Tibial artery (tissue), 4 donors: ENCODE results near the gene SYTL3.

ENCODE experiments used
- DNase-seq, 2 donors: peaks; one replicate each; pipeline ENCODE4 v3.0.0-alpha.2; 2019
- H3K27ac ChIP-seq, 2 donors: fragments of 200-600 bp; sonication (generic) in 1 of 2; 1 replicate in 1 of 2; 2 replicates in 1 of 2; pipeline ENCODE4 v1.5.1; 2018 to 2019; ENCODE audit warnings: mild to moderate bottlenecking in 1 of 2
- H3K27me3 ChIP-seq, 2 donors: fragments of 200-600 bp; sonication (generic) in 1 of 2; one replicate each; pipeline versions ENCODE4 v1.5.1 to v1.6.0; 2016 to 2019
- H3K36me3 ChIP-seq, 3 donors: fragments of 200-600 bp; sonication (generic) in 2 of 3; one replicate each; pipeline ENCODE4 v1.5.1; 2016 to 2019; ENCODE audit warnings: mild to moderate bottlenecking in 2 of 3
- H3K4me1 ChIP-seq, 4 donors: fragments of 200-600 bp; sonication (generic) in 2 of 4; 1 replicate in 3 of 4; 2 replicates in 1 of 4; pipeline ENCODE4 v1.5.1; 2016 to 2019
- H3K4me3 ChIP-seq, 2 donors: fragments of 200-600 bp; sonication (generic) in 1 of 2; 1 replicate in 1 of 2; 2 replicates in 1 of 2; pipeline ENCODE4 v1.5.1; 2018 to 2019; ENCODE audit warnings: mild to moderate bottlenecking in 2 of 2
- H3K9me3 ChIP-seq, 3 donors: fragments of 200-600 bp; sonication (generic) in 1 of 3; one replicate each; pipeline ENCODE4 v1.5.1; 2016 to 2019
- CTCF ChIP-seq, 2 experiments: fragments of 200-600 bp in 1 of 2; fragments of 450-650 bp in 1 of 2; IDR thresholded peaks; one replicate each; pipeline ENCODE4 v1.5.1; 2017 to 2019; ENCODE audit warnings: antibody characterized with exemption in 2 of 2, mild to moderate bottlenecking in 1 of 2, moderate library complexity in 1 of 2
- intact Hi-C: fragments of 100-400 bp; cut with DNase I; formaldehyde crosslinking; loops from one replicate; pipeline ENCODE4 v1.15.0; 2023; ENCODE audit warnings: low total_unique reads

Gene SYTL3

GRCh38 chr6:158777510-158777909, 127.7 kb downstream of the SYTL3 start:
- Histone ChIP-seq H3K27me3 (no peaks in the 10 kb centered on the region), H3K4me1 (no peaks in the 10 kb centered on the region), H3K4me3 (no peak overlapping the region), H3K9me3 (no peaks in the 10 kb centered on the region), H3K36me3 (peaks cover 37 to 77% (median 45%) of the 10 kb centered on the region in 3 donors), H3K27ac (no peak overlapping the region)
- TF ChIP-seq CTCF (IDR thresholded peaks at IDR 0.05), result no peak
- DNase-seq, result no peak
- intact Hi-C loops, result no loop called here

- intact Hi-C loops, result no loop called here
- Histone ChIP-seq H3K27ac (no peak overlapping the region), H3K36me3 (peaks cover 42 to 77% (median 45%) of the 10 kb centered on the region in 3 donors), H3K27me3 (no peaks in the 10 kb centered on the region), H3K9me3 (no peaks in the 10 kb centered on the region), H3K4me3 (no peak overlapping the region), H3K4me1 (no peaks in the 10 kb centered on the region)
- TF ChIP-seq CTCF (IDR thresholded peaks at IDR 0.05), result no peak
- peak in 1 of 2 donors; percentile 43 for DNase-seq
Observed at GRCh38 chr6:158778005-158778527, 128.2 kb downstream of the SYTL3 start.

DNA sequence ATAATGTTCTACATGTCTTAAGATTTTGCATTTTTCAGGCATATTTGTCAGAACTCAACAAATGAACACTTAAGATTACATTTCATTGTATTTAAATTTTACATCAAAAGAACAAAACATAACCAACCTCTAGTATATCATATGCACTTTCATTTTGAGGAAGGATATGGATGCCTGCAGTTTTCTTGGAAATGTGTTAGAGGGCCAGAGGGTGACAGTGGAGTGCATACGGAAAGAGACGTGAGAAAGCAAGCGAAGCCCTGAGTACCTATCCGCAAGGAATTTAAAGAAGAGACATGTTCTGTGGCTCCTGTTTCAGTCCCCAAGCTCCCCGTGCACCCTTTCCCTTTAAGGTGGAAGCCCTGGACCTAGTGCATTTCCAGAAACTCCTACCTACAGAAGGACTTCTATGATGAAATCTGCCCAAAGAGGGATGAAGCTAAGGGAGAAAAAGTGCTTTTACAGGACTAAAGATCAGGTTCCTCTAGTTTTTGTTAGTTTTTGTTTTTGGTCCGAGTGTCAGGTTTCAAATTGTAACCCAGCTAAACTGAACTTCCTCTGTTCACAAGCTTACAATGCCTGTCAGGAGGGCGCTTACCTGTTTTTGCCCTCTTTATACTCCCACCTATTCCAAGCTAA, 130.5 kb downstream of the SYTL3 start:
- peaks cover 59 to 79% (median 62%) of the 10 kb centered on the region in 3 donors for H3K36me3 ChIP-seq
- intact Hi-C loops, result loop anchor here (10.0 kb wide), 1 partner anchor 66 kb away; no protein-coding TSS in a partner anchor

DNA sequence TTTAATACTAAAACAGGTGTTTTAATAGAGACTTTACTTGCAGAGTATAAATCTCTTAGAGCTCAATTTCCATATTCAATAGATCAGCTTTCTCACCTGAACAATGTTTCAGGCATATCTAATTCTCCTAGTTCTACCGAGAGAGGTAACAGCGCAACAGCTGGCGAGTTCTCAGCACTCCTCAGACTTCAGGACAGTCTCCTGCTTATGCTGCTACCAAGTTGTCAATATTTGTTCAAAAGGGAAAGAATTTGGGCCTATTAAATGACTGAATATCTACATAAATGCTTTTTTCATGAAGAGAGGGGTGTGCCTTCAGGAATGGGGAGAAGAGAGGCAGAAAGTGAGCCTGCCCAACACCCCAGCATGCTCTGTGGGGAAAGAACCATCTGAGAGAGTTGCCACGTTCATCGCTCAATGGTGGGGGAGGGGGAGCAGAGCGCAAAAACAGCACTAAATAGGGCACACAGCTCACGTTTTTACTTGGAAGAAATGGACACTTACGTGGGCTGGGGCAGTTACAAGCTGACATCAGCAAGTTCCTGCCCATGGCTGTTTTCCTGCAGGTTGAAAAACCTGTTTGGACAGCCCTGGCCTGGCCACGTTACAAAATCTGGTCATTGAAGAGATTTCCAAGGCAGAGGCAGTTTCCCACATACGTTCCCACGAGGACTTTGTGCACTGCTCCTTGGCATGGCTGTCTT, 131.3 kb downstream of the SYTL3 start:
- TF ChIP-seq CTCF (IDR thresholded peaks at IDR 0.05), result no peak
- Histone ChIP-seq H3K27me3 (no peaks in the 10 kb centered on the region), H3K9me3 (no peaks in the 10 kb centered on the region), H3K4me1 (no peaks in the 10 kb centered on the region), H3K27ac (no peak overlapping the region), H3K4me3 (no peak overlapping the region), H3K36me3 (peaks cover 56 to 79% (median 62%) of the 10 kb centered on the region in 3 donors)
- no peak for DNase-seq
- intact Hi-C loops, result loop anchor here (10.0 kb wide), 1 partner anchor 66 kb away; no protein-coding TSS in a partner anchor

More for the DNA sequence above, 130.5 kb downstream of the SYTL3 start:
- H3K4me3 ChIP-seq, result no peak overlapping the region
- no peak for TF ChIP-seq CTCF (IDR thresholded peaks at IDR 0.05)
- H3K4me1 ChIP-seq, result no peaks in the 10 kb centered on the region
- DNase-seq, result no peak
- H3K9me3 ChIP-seq, result no peaks in the 10 kb centered on the region
- H3K27me3 ChIP-seq, result no peaks in the 10 kb centered on the region
- H3K27ac ChIP-seq, result no peak overlapping the region

DNA sequence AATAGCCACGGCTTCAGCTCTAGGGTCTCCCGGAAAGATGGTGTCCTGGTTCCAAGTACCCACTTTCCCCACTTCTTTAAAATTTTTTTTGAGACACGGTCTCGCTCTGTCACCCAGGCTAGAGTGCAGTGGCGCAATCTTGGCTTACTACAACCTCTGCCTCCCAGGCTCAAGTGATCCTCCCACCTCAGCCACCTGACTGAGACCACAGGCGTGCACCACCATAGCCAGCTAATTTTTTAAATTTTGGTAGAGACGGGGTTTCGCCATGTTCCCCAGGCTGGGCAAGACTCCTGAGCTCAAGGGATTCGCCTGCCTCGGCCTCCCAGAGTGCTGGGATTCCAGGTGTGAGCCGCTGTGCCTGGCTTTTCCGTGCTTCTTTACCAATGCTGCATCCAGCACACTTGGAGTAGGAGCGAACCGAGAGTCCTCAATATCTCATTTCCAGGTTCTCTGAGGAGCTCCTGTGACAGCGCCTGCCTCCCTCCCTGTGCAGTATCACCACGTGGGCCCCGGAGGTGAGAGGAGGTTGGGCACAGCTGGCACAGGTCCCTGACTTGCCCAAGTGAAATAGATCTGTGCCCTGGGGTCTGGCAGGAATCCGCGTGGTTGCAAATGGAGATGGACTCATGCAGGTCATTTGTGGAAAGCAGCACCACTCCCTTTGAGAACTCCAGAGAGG, 132.0 kb downstream of the SYTL3 start:
- peak in 1 of 2 donors; percentile 19 for DNase-seq
- intact Hi-C loops, result loop anchor here (10.0 kb wide), 1 partner anchor 67 kb away; no protein-coding TSS in a partner anchor
- H3K36me3 ChIP-seq, result peaks cover 51 to 79% (median 63%) of the 10 kb centered on the region in 3 donors

More for the DNA sequence above, 132.0 kb downstream of the SYTL3 start:
- Histone ChIP-seq H3K27ac (no peak overlapping the region), H3K4me1 (no peaks in the 10 kb centered on the region), H3K4me3 (no peak overlapping the region), H3K27me3 (no peaks in the 10 kb centered on the region), H3K9me3 (no peaks in the 10 kb centered on the region)
- no peak for TF ChIP-seq CTCF (IDR thresholded peaks at IDR 0.05)
